Heart left ventricle (tissue), 16 donors: ENCODE data around the gene RNF130. TPM values are rescaled to one million over a fixed set of nuclear protein-coding genes. Genes with fewer than 3 reads are reported as not detected.

Source experiments
- ATAC-seq, 4 donors: fragments of 200-7000 bp; cut with Tn5 transposase; one replicate each; pipeline ENCODE4 v1.9.1; 2020 to 2022; ENCODE audit warnings: moderate library complexity in 4 of 4, mild to moderate bottlenecking in 3 of 4, moderate number of reproducible peaks in 1 of 4
- DNase-seq, 5 donors: peaks; one replicate each; pipeline ENCODE4 v3.0.0-alpha.2; 2020
- H3K27ac ChIP-seq, 12 donors: fragments of 200-600 bp; sonication (generic) in 4 of 12; one replicate each; pipeline versions ENCODE4 v1.5.0 to v1.8.0; 2016 to 2022; ENCODE audit warnings: mild to moderate bottlenecking in 2 of 12
- H3K27me3 ChIP-seq, 9 donors: fragments of 200-600 bp; sonication (generic) in 2 of 9; one replicate each; pipeline versions ENCODE4 v1.5.1 to v1.8.0; 2016 to 2022; ENCODE audit warnings: mild to moderate bottlenecking in 3 of 9
- H3K36me3 ChIP-seq, 9 donors: fragments of 200-600 bp; sonication (generic) in 2 of 9; one replicate each; pipeline versions ENCODE4 v1.5.0 to v1.8.0; 2018 to 2022; ENCODE audit warnings: mild to moderate bottlenecking in 2 of 9
- H3K4me1 ChIP-seq, 12 donors: fragments of 200-600 bp; sonication (generic) in 4 of 12; one replicate each; pipeline versions ENCODE4 v1.5.0 to v1.8.0; 2016 to 2022; ENCODE audit warnings: mild to moderate bottlenecking in 3 of 12
- H3K4me3 ChIP-seq, 12 donors: fragments of 200-600 bp; sonication (generic) in 4 of 12; one replicate each; pipeline versions ENCODE4 v1.5.0 to v1.8.0; 2017 to 2022; ENCODE audit warnings: mild to moderate bottlenecking in 9 of 12, moderate library complexity in 4 of 12
- H3K9me3 ChIP-seq, 12 donors: fragments of 200-600 bp; sonication (generic) in 4 of 12; one replicate each; pipeline versions ENCODE4 v1.5.0 to v1.8.0; 2016 to 2022; ENCODE audit warnings: mild to moderate bottlenecking in 1 of 12
- POLR2A ChIP-seq, 2 donors: fragments of 450-650 bp; IDR thresholded peaks; one replicate each; pipeline ENCODE4 v1.6.1; 2017; ENCODE audit warnings: antibody characterized with exemption in 2 of 2, mild to moderate bottlenecking in 2 of 2, moderate library complexity in 2 of 2
- WGBS, 4 donors: extraction: QIAGEN DNeasy Blood & Tissue Kit in 2 of 4; methylation state at CpG; one replicate each; pipeline versions ENCODE4 v1.1.5 to v1.1.7; 2013 to 2018; 5-methylcytosine and 5-hydroxymethylcytosine counted together
- intact Hi-C, 10 donors: fragments of 100-400 bp; cut with DNase I; formaldehyde crosslinking; loops; one replicate each; pipeline versions ENCODE4 v1.11.1 to v1.14.2; 2022
- polyA plus RNA-seq, 2 donors: library from polyadenylated mRNA; stranded (reverse); fragments of 200-250 nt; gene quantifications; one replicate each; pipeline ENCODE4 v1.2.3, GENCODE V29; 2013
- total RNA-seq, 9 donors: library from RNA; depleted of rRNA in 2 of 9; stranded (reverse); fragments of >200 nt in 2 of 9; fragmentation: NEBNext Ultra II Directional in 3 of 9; extraction: Animal tissue kit (Norgen Biotek cat#: 25700) in 3 of 9; gene quantifications; one replicate each; pipeline versions ENCODE4 v1.1.0 to v1.2.4, GENCODE V29; 2016 to 2023
- TF ChIP-seq, protein P1 (sequence below), 12 donors: fragments of 200-600 bp; sonication (generic) in 4 of 12; IDR thresholded peaks; one replicate each; pipeline versions ENCODE4 v1.5.0 to v1.8.0; 2018 to 2022; ENCODE audit warnings: antibody characterized with exemption in 12 of 12, mild to moderate bottlenecking in 5 of 12
- donor health status: ischemic (EF 13 %, LVEDD 7.1; RV severe dilation, severe dysfunction).
- donor health status: healthy with polysubstance abuse.
- donor health status: DM: no; HTN: yes; CAD: no.
- donor health status: DM: no; HTN: no; CAD: no.
- donor health status: ischemic (EF 25% LVEDD 6.9; RV normal size, moderate dysfunction).
- donor health status: ischemic (EF 25% LVEDD 5.7; RV mildly dilated, moderate dysfunction).
- donor health status: healthy.
- donor health status: DM: yes; HTN: yes; CAD: no.
- donor health status: ischemic (EF 35%, LVEDD 5.7; RV mildly dilated, moderate dysfunction).
- donor health status: nonischemic (EF 11% LVEDD 7.7; RV severe dilation, severe dysfunction).
- donor health status: DM: yes; HTN: yes; CAD: no.
- donor health status: PGD.
- donor health status: ischemic (EF 29% LVEDD 5.4; RV normal size, mild dysfunction).
- donor health status: nonischemic (EF 23%, LVEDD 6.1; RV moderate dilation, normal function).

RNF130 gene
- total and polyA plus RNA-seq, 11 donors: 26.3 to 76.2 (median 38.7) TPM

DNA sequence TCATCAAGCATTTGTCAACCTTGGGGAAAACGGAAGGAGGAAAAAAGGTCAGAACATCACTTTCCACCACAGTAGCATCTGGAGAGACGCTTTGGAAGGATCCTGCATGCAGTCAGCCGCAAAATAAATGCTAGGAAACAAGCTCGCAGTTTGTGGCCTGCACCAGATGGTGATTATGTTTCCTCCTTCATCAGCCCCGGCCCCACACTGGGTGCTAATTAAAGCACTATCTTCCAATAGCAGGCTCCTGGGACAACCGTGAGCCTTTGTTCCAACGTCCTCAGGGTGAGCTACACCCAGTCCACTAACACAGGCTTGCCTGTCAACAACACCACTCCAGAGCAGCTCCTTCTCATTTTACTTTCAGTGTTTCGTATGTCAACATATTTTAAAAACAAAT lies 64.0 kb downstream of the RNF130 start:
- DNase-seq (peak in 3 of 5 donors; percentile 15 to 56 (median 35)), ATAC-seq (peak; percentile 85 to 96 (median 92))
- Histone ChIP-seq H3K27me3 (no peaks in the 10 kb centered on the region), H3K9me3 (no peaks in the 10 kb centered on the region), H3K27ac (peak overlapping the region in 6 of 12 donors; percentile 33 to 68 (median 40)), H3K36me3 (peaks cover 0 to 25% (median 17%) of the 10 kb centered on the region in 9 donors), H3K4me1 (peaks cover 0 to 21% (median 13%) of the 10 kb centered on the region in 12 donors), H3K4me3 (no peak overlapping the region)
- intact Hi-C loops: loop anchor here in 1 of 10 donors (10.0 kb wide), 1 partner anchor 67 kb away; the partner anchor contains the start of gene RNF130
- TF ChIP-seq, protein P1, sequence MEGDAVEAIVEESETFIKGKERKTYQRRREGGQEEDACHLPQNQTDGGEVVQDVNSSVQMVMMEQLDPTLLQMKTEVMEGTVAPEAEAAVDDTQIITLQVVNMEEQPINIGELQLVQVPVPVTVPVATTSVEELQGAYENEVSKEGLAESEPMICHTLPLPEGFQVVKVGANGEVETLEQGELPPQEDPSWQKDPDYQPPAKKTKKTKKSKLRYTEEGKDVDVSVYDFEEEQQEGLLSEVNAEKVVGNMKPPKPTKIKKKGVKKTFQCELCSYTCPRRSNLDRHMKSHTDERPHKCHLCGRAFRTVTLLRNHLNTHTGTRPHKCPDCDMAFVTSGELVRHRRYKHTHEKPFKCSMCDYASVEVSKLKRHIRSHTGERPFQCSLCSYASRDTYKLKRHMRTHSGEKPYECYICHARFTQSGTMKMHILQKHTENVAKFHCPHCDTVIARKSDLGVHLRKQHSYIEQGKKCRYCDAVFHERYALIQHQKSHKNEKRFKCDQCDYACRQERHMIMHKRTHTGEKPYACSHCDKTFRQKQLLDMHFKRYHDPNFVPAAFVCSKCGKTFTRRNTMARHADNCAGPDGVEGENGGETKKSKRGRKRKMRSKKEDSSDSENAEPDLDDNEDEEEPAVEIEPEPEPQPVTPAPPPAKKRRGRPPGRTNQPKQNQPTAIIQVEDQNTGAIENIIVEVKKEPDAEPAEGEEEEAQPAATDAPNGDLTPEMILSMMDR (IDR thresholded peaks at IDR 0.05): no peak
- no peak for TF ChIP-seq POLR2A (IDR thresholded peaks at IDR 0.05)
- 27 to 34% (median 28%) methylated on average over 8 of the region's 8 CpGs for WGBS, 4 donors

DNA sequence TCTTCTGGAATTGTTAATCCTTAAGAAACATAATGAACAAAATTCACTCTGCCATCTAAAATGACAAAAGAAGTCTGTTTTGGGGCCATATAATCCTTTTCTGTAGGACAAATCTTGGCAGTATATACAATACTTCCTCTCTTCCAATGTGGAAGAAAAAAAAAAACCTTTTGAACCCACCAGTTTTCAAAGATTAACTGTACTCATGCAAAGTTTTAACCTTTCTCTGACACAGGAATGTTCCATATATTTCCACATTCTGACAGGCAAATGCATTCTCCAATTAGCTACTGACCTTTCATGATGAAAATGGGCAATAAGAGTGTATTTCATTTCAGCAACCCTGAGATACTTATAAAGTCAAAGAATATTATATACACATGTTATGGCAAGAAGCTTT lies 65.4 kb downstream of the RNF130 start:
- Histone ChIP-seq H3K4me3 (no peak overlapping the region), H3K4me1 (peaks cover 0 to 21% (median 13%) of the 10 kb centered on the region in 12 donors), H3K36me3 (peaks cover 0 to 16% (median 8%) of the 10 kb centered on the region in 9 donors), H3K27me3 (no peaks in the 10 kb centered on the region), H3K27ac (no peak overlapping the region), H3K9me3 (no peaks in the 10 kb centered on the region)
- intact Hi-C loops: loop anchor here in 1 of 10 donors (10.0 kb wide), 1 partner anchor 69 kb away; the partner anchor contains the start of gene RNF130
- DNase-seq (no peak), ATAC-seq (no peak)
- TF ChIP-seq, protein P1 (IDR thresholded peaks at IDR 0.05): no peak
- TF ChIP-seq POLR2A (IDR thresholded peaks at IDR 0.05): no peak

- no peak for ATAC-seq
- TF ChIP-seq POLR2A (IDR thresholded peaks at IDR 0.05): no peak
- TF ChIP-seq, protein P1 (IDR thresholded peaks at IDR 0.05): no peak
- Histone ChIP-seq H3K9me3 (no peaks in the 10 kb centered on the region), H3K27me3 (no peaks in the 10 kb centered on the region), H3K4me1 (peaks cover 0 to 19% (median 12%) of the 10 kb centered on the region in 12 donors), H3K27ac (no peak overlapping the region), H3K4me3 (no peak overlapping the region), H3K36me3 (peaks cover 0 to 12% (median 3%) of the 10 kb centered on the region in 9 donors)
- 87 to 97% (median 91%) methylated on average over 7 of the region's 7 CpGs for WGBS, 4 donors
- DNase-seq: no peak
- intact Hi-C loops: loop anchor here in 2 of 10 donors (5.0 to 10.0 kb wide), 2 partner anchors 72 to 74 kb away; partner anchors contain the start of gene RNF130 (in 1 of the 2)
These were observed 68.4 kb downstream of the RNF130 start for GRCh38 chr5:180003127-180003526.

- DNase-seq: no peak
- no peak for TF ChIP-seq POLR2A (IDR thresholded peaks at IDR 0.05)
- TF ChIP-seq, protein P1 (IDR thresholded peaks at IDR 0.05): no peak
- Histone ChIP-seq H3K4me3 (no peak overlapping the region), H3K27me3 (no peaks in the 10 kb centered on the region), H3K27ac (no peak overlapping the region), H3K4me1 (peaks cover 0 to 6% (median 0%) of the 10 kb centered on the region in 12 donors), H3K36me3 (peaks cover 0 to 12% (median 3%) of the 10 kb centered on the region in 9 donors), H3K9me3 (peaks cover 0 to 3% (median 0%) of the 10 kb centered on the region in 12 donors)
- ATAC-seq: peak in 1 of 4 donors; percentile 20
- WGBS, 4 donors: 69 to 100% (median 85%) methylated on average over 2 of the region's 2 CpGs
- intact Hi-C loops: loop anchor here in 2 of 10 donors (5.0 to 10.0 kb wide), 2 partner anchors 73 to 76 kb away; partner anchors contain the start of gene RNF130 (in 1 of the 2)
These were observed 69.8 kb downstream of the RNF130 start for GRCh38 chr5:180001742-180002141.
